Kidney (tissue), 14 donors: ENCODE results near the gene NUP210. TPM values are rescaled to one million over a fixed set of nuclear protein-coding genes. Genes with fewer than 3 reads are reported as not detected.
"Not testable (repeated sequence)": the region's sequence is repeated elsewhere in the genome, so short reads cannot be mapped to it uniquely, and the experiment has no call there.

Source experiments
- DNase-seq, 5 donors: peaks; one replicate each; pipeline ENCODE4 v3.0.0-alpha.2; 2013 to 2020
- FAIRE-seq: peaks from 2 replicates; lab custom pipeline; 2012; peaks lifted over from hg19 to GRCh38; lab: Jason Lieb, UNC
- H3K27ac ChIP-seq, 2 donors: one replicate each; pipeline ENCODE4 v1.7.0; 2013; ENCODE audit warnings: low read depth in 2 of 2, low read length in 2 of 2, inconsistent platforms in 1 of 2
- H3K27me3 ChIP-seq: one replicate; pipeline ENCODE4 v1.7.1; 2013; ENCODE audit warnings: low read length, inconsistent platforms; ENCODE audit not compliant: control insufficient read depth, insufficient read depth
- H3K36me3 ChIP-seq, 3 donors: one replicate each; pipeline versions ENCODE4 v1.7.0 to v1.7.1; 2013; ENCODE audit warnings: low read length in 3 of 3, control low read depth in 1 of 3, inconsistent platforms in 1 of 3; ENCODE audit not compliant: insufficient read depth in 3 of 3, control insufficient read depth in 2 of 3
- H3K4me1 ChIP-seq, 3 donors: one replicate each; pipeline versions ENCODE4 v1.7.0 to v1.7.1; 2013; ENCODE audit warnings: low read length in 3 of 3, inconsistent platforms in 1 of 3, low read depth in 1 of 3; ENCODE audit not compliant: control insufficient read depth in 2 of 3, insufficient read depth in 2 of 3
- H3K4me3 ChIP-seq, 3 donors: one replicate each; pipeline versions ENCODE4 v1.7.0 to v1.8.1; 2013; ENCODE audit warnings: low read length in 3 of 3, control low read depth in 1 of 3, inconsistent platforms in 1 of 3
- H3K9ac ChIP-seq, 3 donors: one replicate each; pipeline versions ENCODE4 v1.7.0 to v1.7.1; 2013; ENCODE audit warnings: low read length in 3 of 3, control low read depth in 1 of 3, inconsistent platforms in 1 of 3
- H3K9me3 ChIP-seq, 3 donors: one replicate each; pipeline versions ENCODE4 v1.7.0 to v1.7.1; 2013; ENCODE audit warnings: low read length in 3 of 3, control low read depth in 1 of 3, inconsistent platforms in 1 of 3; ENCODE audit not compliant: control insufficient read depth in 2 of 3, insufficient read depth in 1 of 3
- CTCF ChIP-seq: IDR thresholded peaks from 3 replicates; pipeline ENCODE4 v1.5.1; 2012; ENCODE audit warnings: mild to moderate bottlenecking, moderate library complexity, borderline replicate concordance; ENCODE audit not compliant: insufficient read depth; ENCODE audit errors: extremely low read depth
- intact Hi-C: fragments of 100-400 bp; cut with DNase I; formaldehyde crosslinking; loops from one replicate; pipeline ENCODE4 v1.11.1; 2022
- polyA plus RNA-seq: library from polyadenylated mRNA; stranded (reverse); fragments of 350-450 nt; fragmentation: Illumina TruSeq; extraction: RNeasy Lipid Tissue Mini Kit (QIAGEN cat#74804); gene quantifications from one replicate; pipeline ENCODE4 v1.2.3, GENCODE V29; 2014; ENCODE audit warnings: low read depth, low replicate concordance; ENCODE audit not compliant: insufficient read depth
- total RNA-seq: library from RNA; stranded (reverse); fragmentation: NEBNext Ultra II Directional; extraction: Animal tissue kit (Norgen Biotek cat#: 25700); gene quantifications from one replicate; pipeline ENCODE4 v1.2.1, GENCODE V29; 2021
- donor health status: control.
- donor health status: control.
- donor health status: control.
- donor health status: control.
- donor health status: control.
- donor health status: DM: yes; HTN: yes; CAD: no.
- donor health status: Normal renal cell carcinoma (clear cell type).

Gene NUP210
- total and polyA plus RNA-seq, 2 donors from 2014 or later, result 5.6 to 22.9 TPM

GRCh38 chr3:13433912-13434311 is 13.8 kb upstream of the NUP210 start:
- no peak for FAIRE-seq
- Histone ChIP-seq H3K36me3 (no peaks in the 10 kb centered on the region), H3K4me3 (no peak overlapping the region), H3K9me3 (no peaks in the 10 kb centered on the region), H3K27ac (no peak overlapping the region), H3K9ac (no peak overlapping the region), H3K4me1 (no peaks in the 10 kb centered on the region), H3K27me3 (no peaks in the 10 kb centered on the region)
- no peak for DNase-seq
- TF ChIP-seq CTCF, result no peak
- intact Hi-C loops, result no loop called here

GRCh38 chr3:13432093-13432492 is 12.0 kb upstream of the NUP210 start:
- no peak for TF ChIP-seq CTCF
- Histone ChIP-seq H3K9ac (no peak overlapping the region), H3K4me1 (no peaks in the 10 kb centered on the region), H3K27ac (no peak overlapping the region), H3K36me3 (no peaks in the 10 kb centered on the region), H3K9me3 (no peaks in the 10 kb centered on the region), H3K4me3 (no peak overlapping the region), H3K27me3 (no peaks in the 10 kb centered on the region)
- intact Hi-C loops, result no loop called here
- no peak for FAIRE-seq
- no peak for DNase-seq

- H3K27ac ChIP-seq, H3K36me3 ChIP-seq, FAIRE-seq, H3K4me3 ChIP-seq, DNase-seq, H3K4me1 ChIP-seq, H3K27me3 ChIP-seq, intact Hi-C loops, H3K9ac ChIP-seq, H3K9me3 ChIP-seq: not testable (repeated sequence)
Observed at GRCh38 chr3:13430411-13430875, 10.3 kb upstream of the NUP210 start.

- H3K9me3 ChIP-seq, result no peaks in the 10 kb centered on the region
- no peak overlapping the region for H3K27ac ChIP-seq
- H3K9ac ChIP-seq, result no peak overlapping the region
- intact Hi-C loops, result no loop called here
- no peak for FAIRE-seq
- no peak for DNase-seq
- no peak for TF ChIP-seq CTCF
- H3K4me3 ChIP-seq, result no peak overlapping the region
- H3K27me3 ChIP-seq, result no peaks in the 10 kb centered on the region
- H3K36me3 ChIP-seq, result no peaks in the 10 kb centered on the region
- no peaks in the 10 kb centered on the region for H3K4me1 ChIP-seq
Observed at GRCh38 chr3:13429631-13430291, 9.6 kb upstream of the NUP210 start.

GRCh38 chr3:13428678-13429077 is 8.6 kb upstream of the NUP210 start:
- H3K27me3 ChIP-seq, H3K4me1 ChIP-seq, H3K4me3 ChIP-seq, H3K36me3 ChIP-seq, H3K9ac ChIP-seq, intact Hi-C loops, H3K9me3 ChIP-seq, FAIRE-seq, DNase-seq, H3K27ac ChIP-seq: not testable (repeated sequence)
